DOHH2 (cell line): ENCODE results near the gene ZNF367.

Source experiments
- CTCF ChIP-seq: fragments of 200-600 bp; sonication (generic); IDR thresholded peaks from one replicate; pipeline ENCODE4 v1.5.1; 2014; ENCODE audit warnings: antibody characterized with exemption, mild to moderate bottlenecking, low read depth, low read length; ENCODE audit not compliant: poor library complexity, severe bottlenecking
- EZH2phosphoT487 ChIP-seq: fragments of 200-600 bp; sonication (generic); IDR thresholded peaks from 2 replicates; pipeline ENCODE4 v1.6.1; 2017; ENCODE audit warnings: borderline replicate concordance, mild to moderate bottlenecking, antibody characterized with exemption, low read length, moderate library complexity, mixed read lengths

GRCh38 chr9:96429732-96430131 lies 11.6 kb upstream of the ZNF367 start:
- no peak for TF ChIP-seq EZH2phosphoT487
- no peak for TF ChIP-seq CTCF
